A549 (cell line): ENCODE results near the gene MAML3. TPM values are rescaled to one million over a fixed set of nuclear protein-coding genes. Genes with fewer than 3 reads are reported as not detected.

Experiments used
- ATAC-seq, 2 experiments: fragments of 200-7000 bp in 1 of 2; fragments of >200 bp in 1 of 2; cut with Nextera tagmentation in 1 of 2; cut with Tn5 transposase in 1 of 2; 3 replicates each; pipeline versions ENCODE4 v1.8.0 to v1.9.1; 2018 to 2020; ENCODE audit warnings: mild to moderate bottlenecking in 1 of 2, moderate library complexity in 1 of 2
- CTCF ChIA-PET: fragments of 300-600 bp; sonication (Branson Sonifier 250); formaldehyde crosslinking; extraction: SDS; loops from one replicate; lab custom pipeline; 2021; ENCODE audit warnings: antibody characterized with exemption, inconsistent platforms; lab: Yijun Ruan, JAX
- POLR2A ChIA-PET: fragments of 350-600 bp; formaldehyde crosslinking; extraction: SDS; loops from one replicate; lab custom pipeline; 2021; ENCODE audit warnings: antibody characterized with exemption, inconsistent platforms; lab: Yijun Ruan, JAX
- DNase-seq, 2 experiments: peaks; one replicate each; pipeline versions ENCODE4 v3.0.0 to v3.0.0-alpha.2; 2011 to 2016; ENCODE audit warnings: low read depth in 1 of 2, low spot score in 1 of 2
- FAIRE-seq: peaks from 2 replicates; lab custom pipeline; 2011; peaks lifted over from hg19 to GRCh38; lab: Jason Lieb, UNC
- H3K27ac ChIP-seq, 2 experiments: fragments of >200 bp; sonication (Bioruptor Twin); formaldehyde crosslinking; 3 replicates each; pipeline ENCODE4 v1.5.1; 2016 to 2017
- H3K4me1 ChIP-seq: fragments of >200 bp; sonication (Bioruptor Twin); formaldehyde crosslinking; 3 replicates; pipeline ENCODE4 v1.6.1; 2016
- H3K4me2 ChIP-seq: fragments of >200 bp; sonication (Bioruptor Twin); formaldehyde crosslinking; 3 replicates; pipeline ENCODE4 v1.6.1; 2016
- H3K4me3 ChIP-seq: fragments of >200 bp; sonication (Bioruptor Twin); formaldehyde crosslinking; 3 replicates; pipeline ENCODE4 v1.5.1; 2016
- H3K9me3 ChIP-seq: fragments of >200 bp; sonication (Bioruptor Twin); formaldehyde crosslinking; 3 replicates; pipeline ENCODE4 v1.6.1; 2016
- BCL3 ChIP-seq: fragments of >200 bp; sonication (Bioruptor Twin); formaldehyde crosslinking; IDR thresholded peaks from 3 replicates; pipeline ENCODE4 v1.6.1; 2016
- BHLHE40 ChIP-seq: IDR thresholded peaks from 2 replicates; pipeline ENCODE4 v1.6.1; 2012; ENCODE audit warnings: low read depth, low read length, inconsistent platforms
- CHD4 ChIP-seq: fragments of 200-600 bp; sonication (generic); IDR thresholded peaks from 2 replicates; pipeline ENCODE4 v1.6.1; 2016; ENCODE audit warnings: antibody characterized with exemption, mild to moderate bottlenecking, borderline replicate concordance
- EHF ChIP-seq: fragments of 250-450 bp; sonication (Bioruptor Pico); IDR thresholded peaks from 2 replicates; pipeline ENCODE4 v1.5.0; 2020; ENCODE audit warnings: mild to moderate bottlenecking
- ELK1 ChIP-seq: fragments of 150-350 bp; IDR thresholded peaks from 2 replicates; pipeline ENCODE4 v1.6.1; 2014; ENCODE audit warnings: low read depth, mild to moderate bottlenecking, low read length
- ESRRA ChIP-seq: fragments of 150-350 bp; IDR thresholded peaks from 2 replicates; pipeline ENCODE4 v1.6.1; 2014; ENCODE audit warnings: mild to moderate bottlenecking, low read length, borderline replicate concordance
- GATA3 ChIP-seq: IDR thresholded peaks from 2 replicates; pipeline ENCODE4 v1.6.1; 2012; ENCODE audit warnings: borderline replicate concordance
- MYC ChIP-seq: IDR thresholded peaks from 2 replicates; pipeline ENCODE4 v1.6.1; 2012; ENCODE audit warnings: mild to moderate bottlenecking, inconsistent platforms, low read length, improper control_type of control experiment, borderline replicate concordance
- POLR2AphosphoS2 ChIP-seq: conservative IDR thresholded peaks from 2 replicates; pipeline ENCODE4 v1.6.1; 2012; ENCODE audit warnings: low read length, improper control_type of control experiment, inconsistent platforms
- RAD21 ChIP-seq, 2 experiments: fragments of >200 bp in 1 of 2; sonication (Bioruptor Twin) in 1 of 2; formaldehyde crosslinking in 1 of 2; IDR thresholded peaks in 1 of 2; conservative IDR thresholded peaks in 1 of 2; 2 replicates in 1 of 2; 3 replicates in 1 of 2; pipeline ENCODE4 v1.6.1; 2012 to 2018; ENCODE audit warnings: inconsistent platforms in 1 of 2
- RCOR1 ChIP-seq: fragments of 150-350 bp; IDR thresholded peaks from 2 replicates; pipeline ENCODE4 v1.6.1; 2014; ENCODE audit warnings: antibody characterized with exemption, low read length, low read depth
- REST ChIP-seq: fragments of 200-600 bp; sonication (generic); IDR thresholded peaks from 2 replicates; pipeline ENCODE4 v1.6.1; 2016; ENCODE audit warnings: antibody characterized with exemption, mild to moderate bottlenecking, moderate library complexity
- SMC3 ChIP-seq: fragments of >200 bp; sonication (Bioruptor Twin); formaldehyde crosslinking; IDR thresholded peaks from 3 replicates; pipeline ENCODE4 v1.6.1; 2018; ENCODE audit warnings: inconsistent platforms
- SREBF2 ChIP-seq: fragments of 450-650 bp; IDR thresholded peaks from 2 replicates; pipeline ENCODE4 v1.6.1; 2014; ENCODE audit warnings: mild to moderate bottlenecking, moderate library complexity
- TFCP2L1 ChIP-seq: fragments of 250-450 bp; sonication (Bioruptor Pico); IDR thresholded peaks from 2 replicates; pipeline ENCODE4 v1.5.0; 2021; ENCODE audit warnings: mild to moderate bottlenecking
- ZC3H11A ChIP-seq: fragments of 450-650 bp; IDR thresholded peaks from 2 replicates; pipeline ENCODE4 v1.6.1; 2014; ENCODE audit warnings: antibody characterized with exemption, mild to moderate bottlenecking
- ZFP36 ChIP-seq: fragments of 450-650 bp; IDR thresholded peaks from 2 replicates; pipeline ENCODE4 v1.6.1; 2014; ENCODE audit warnings: borderline replicate concordance; ENCODE audit not compliant: partially characterized antibody
- ZSCAN20 ChIP-seq: fragments of 250-450 bp; sonication (Bioruptor Pico); IDR thresholded peaks from 2 replicates; pipeline ENCODE4 v1.8.0; 2022; ENCODE audit warnings: mild to moderate bottlenecking, moderate library complexity
- WGBS: methylation state at CpG from one replicate; pipeline ENCODE4 v1.1.6; 2017; ENCODE audit errors: missing lambda C conversion rate; 5-methylcytosine and 5-hydroxymethylcytosine counted together
- polyA plus RNA-seq, 4 experiments: library from polyadenylated mRNA; depleted of rRNA in 3 of 4; stranded (reverse); fragments of >200 nt; fragmentation: RNase III in 1 of 4; extraction: RNeasy Plus Mini Kit Qiagen cat#74134 plus additional on column Dnase treatment in 1 of 4; gene quantifications; 2 replicates in 3 of 4; 3 replicates in 1 of 4; pipeline ENCODE4 v1.2.3, GENCODE V29; 2011 to 2017
- TF ChIP-seq, protein P1 (sequence below): IDR thresholded peaks from 2 replicates; pipeline ENCODE4 v1.6.1; 2012

The MAML3 gene
- polyA plus RNA-seq, 2 of the 4 experiments (the other 2 are of a cell fraction): 9.0 to 22.2 TPM

DNA sequence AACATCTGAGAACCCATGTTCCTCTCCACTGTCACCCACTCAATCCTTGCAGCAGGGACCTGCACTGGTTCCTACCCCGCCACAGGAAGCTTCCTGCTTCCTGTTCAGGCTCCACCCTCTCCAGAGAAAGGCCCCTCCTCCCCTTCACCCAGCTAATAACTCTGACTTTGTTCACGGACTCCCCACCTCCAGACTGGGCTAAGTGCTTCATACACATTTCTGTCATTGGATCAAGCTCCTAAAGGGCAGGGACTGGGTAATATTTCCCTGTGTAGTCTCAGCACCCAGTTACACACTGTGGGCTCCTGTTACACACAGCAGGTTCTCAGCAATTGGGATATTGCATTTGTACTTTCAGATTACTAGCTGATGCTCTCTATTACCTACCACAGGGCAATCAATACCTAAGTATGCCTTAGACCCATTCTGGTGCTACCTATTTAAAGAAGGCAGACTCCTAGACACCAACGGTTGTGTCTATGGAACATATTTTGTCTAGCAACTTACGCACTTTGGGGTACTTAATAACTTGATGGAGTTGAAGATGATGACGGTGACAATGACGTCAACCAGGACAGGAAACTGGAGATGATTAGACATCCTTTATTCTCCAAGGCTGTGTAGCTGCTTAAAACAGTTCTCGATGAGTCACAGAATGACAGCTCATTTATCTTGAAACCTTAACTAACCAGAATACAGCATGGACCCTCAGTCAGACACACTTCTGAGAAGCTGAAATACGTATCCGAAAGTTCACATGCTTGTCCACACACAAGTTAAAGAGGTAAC, 58.1 kb downstream of the MAML3 start (continued):
- TF ChIP-seq BCL3: peak; percentile 46; the same call in 1 of the 3 replicates
- peak; percentile 12; the same call in 1 of the 2 replicates for TF ChIP-seq MYC

DNA sequence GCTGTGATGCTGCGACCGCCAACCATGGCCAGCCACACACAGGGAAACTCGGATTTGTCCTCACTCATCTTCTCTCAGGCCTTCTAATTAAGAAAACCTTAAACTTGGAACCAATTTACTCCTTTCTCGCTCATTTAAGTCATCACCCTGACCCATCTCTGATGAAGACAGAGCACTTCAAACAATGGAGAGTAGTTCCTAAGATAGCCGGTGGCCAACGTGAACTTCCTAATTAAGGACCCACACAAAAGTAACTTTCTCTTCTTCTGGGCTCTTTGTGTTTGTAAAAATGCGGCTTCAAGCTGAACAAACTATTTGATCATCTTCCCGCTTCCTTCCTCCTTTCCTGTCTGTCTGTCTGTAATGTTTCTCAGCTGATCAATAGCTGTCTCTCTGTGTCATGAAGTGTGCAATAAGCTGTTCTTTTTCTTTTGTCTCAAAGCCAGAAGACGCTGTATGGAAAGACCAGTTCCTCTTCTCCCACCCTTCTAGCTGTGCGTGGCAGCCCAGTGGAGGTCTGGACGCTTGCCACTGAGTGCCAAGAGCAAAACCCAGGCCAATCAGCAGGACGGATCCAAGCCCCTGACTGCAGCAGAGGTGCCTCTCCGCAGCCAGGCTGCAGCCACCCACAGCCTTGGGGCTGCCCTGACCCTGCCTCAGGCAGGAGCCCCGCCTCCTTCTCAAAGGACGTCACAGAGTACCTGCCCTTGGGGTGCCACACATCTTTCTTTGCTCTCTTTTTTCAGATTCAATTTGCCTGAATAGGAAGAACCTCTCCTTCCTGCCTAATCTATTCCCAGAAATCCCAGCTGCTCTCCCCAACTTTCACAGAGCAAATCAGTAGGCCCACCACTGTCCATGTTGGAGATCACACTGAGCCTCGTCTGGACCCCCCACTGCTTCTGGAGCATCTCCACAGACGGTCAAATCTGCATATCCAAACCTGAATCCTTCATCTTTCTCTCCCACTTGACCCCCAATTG, 59.3 kb downstream of the MAML3 start:
- H3K4me1 ChIP-seq: peaks cover 98% of the 10 kb centered on the region
- H3K27ac ChIP-seq: peak overlapping the region; percentile 97 to 99
- DNase-seq: peak in 1 of 2 experiments; percentile 83
- TF ChIP-seq, protein P1, sequence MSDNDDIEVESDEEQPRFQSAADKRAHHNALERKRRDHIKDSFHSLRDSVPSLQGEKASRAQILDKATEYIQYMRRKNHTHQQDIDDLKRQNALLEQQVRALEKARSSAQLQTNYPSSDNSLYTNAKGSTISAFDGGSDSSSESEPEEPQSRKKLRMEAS: no peak
- no peak for TF ChIP-seq ZFP36
- TF ChIP-seq REST: no peak
- no peak for TF ChIP-seq RAD21 (conservative IDR thresholded peaks at IDR 0.05 in 1 of 2, IDR thresholded peaks at IDR 0.05 in 1 of 2)
- TF ChIP-seq ZSCAN20 (CRISPR knock-in tag): no peak
- no peak for TF ChIP-seq ELK1
- TF ChIP-seq ESRRA: no peak
- TF ChIP-seq RCOR1: no peak
- no peak for TF ChIP-seq ZC3H11A
- TF ChIP-seq EHF (CRISPR knock-in tag): peak; percentile 72; the same call in 1 of the 2 replicates
- no peak for TF ChIP-seq SMC3
- TF ChIP-seq BHLHE40: no peak
- no peak for TF ChIP-seq TFCP2L1 (CRISPR knock-in tag)
- TF ChIP-seq POLR2AphosphoS2: no peak
- TF ChIP-seq CHD4: no peak
- no peak for TF ChIP-seq GATA3
- TF ChIP-seq SREBF2: no peak
- TF ChIP-seq BCL3: 0 out of 3 replicates have a peak, but pooled peaks have one; percentile 8
- CTCF ChIA-PET: interaction anchor here (0.8 to 1.7 kb wide), 7 partner anchors 10 to 438 kb away, joined by 3 to 7 read pairs (median 3); no protein-coding TSS in a partner anchor
- ATAC-seq: peak; percentile 44 to 60; a peak in 5 of 6 replicates
- no peaks in the 10 kb centered on the region for H3K9me3 ChIP-seq
- no peak for FAIRE-seq
- POLR2A ChIA-PET: interaction anchor here (0.6 to 2.0 kb wide), 16 partner anchors 10 to 158 kb away, joined by 3 to 29 read pairs (median 5); partner anchors contain the start of gene MAML3
- peak overlapping the region; percentile 13; the same call in 2 of the 3 replicates for H3K4me3 ChIP-seq
- 53% methylated on average over 14 of the region's 17 CpGs for WGBS
- H3K4me2 ChIP-seq: peak overlapping the region; percentile 88
